ENCODE results near the gene CDO1.

CDO1 gene
- total RNA-seq: 0 to 0.04 (median 0) reads per million in 3 experiments

DNA sequence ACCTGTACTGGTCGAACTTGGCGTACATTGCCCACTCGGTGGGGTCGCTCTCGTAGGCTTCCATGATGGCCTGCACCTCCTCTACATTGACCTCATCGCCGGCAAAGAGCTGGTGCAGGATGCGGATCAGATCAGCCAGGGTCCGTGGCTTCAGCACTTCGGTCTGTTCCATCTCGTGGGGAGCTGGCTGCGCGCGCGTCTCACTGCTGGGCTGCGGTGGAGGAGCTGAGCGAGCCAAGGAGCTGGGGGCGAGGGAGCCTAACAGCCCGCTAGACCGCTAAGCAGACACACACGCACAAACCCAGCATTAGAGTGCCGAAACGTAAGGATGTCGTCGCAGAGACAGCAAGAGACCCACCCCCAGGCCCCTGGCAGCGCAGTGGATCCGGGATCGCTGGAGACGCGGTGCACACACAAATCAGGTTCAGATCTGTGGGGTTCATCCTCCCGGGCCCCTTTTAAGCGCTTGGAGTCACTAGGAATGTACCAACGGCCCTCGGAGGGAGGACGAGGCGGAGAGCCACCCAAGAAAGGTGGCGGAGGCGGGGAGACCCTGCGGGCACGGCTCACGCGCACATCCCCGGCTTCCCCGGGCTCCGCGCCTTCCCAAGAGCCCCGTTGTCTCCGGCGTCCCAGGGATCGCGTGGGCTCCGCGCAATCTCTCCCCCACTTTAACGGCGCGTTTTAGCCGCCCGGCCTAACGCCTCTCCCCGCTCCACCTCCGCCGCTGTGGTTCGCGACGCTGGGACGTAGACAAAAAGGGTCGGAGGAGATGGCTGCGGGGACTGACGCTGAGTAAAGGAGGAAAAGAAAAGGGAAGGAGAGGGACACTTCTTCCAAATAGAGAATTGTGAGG, at the start of gene CDO1:
CDO1 (minus strand) TSS at position 434 of the 856 bp plus-strand sequence; CDS start at position 172, 262 bp downstream.
- peak; percentile 1 for DNase-seq

DNA sequence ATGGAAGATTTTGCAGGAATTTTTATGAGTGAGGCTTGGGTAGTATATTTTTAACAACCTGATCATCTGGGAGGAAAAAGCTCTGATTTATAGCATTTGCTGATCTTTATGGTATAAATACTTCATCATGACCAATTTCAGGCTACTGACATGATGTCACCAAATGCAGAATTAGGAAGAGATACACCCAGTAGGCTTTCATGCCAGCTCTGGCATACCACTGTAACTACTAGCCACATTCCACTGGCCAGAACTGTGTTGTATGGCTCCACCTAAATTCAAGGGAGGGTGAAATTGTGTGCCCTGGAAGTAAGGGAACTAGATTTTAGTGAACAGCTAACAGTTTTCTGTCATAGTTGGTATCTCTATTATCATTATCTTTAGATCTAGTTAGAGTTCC, 42.9 kb upstream of the CDO1 start:
- DNase-seq: no peak

DNA sequence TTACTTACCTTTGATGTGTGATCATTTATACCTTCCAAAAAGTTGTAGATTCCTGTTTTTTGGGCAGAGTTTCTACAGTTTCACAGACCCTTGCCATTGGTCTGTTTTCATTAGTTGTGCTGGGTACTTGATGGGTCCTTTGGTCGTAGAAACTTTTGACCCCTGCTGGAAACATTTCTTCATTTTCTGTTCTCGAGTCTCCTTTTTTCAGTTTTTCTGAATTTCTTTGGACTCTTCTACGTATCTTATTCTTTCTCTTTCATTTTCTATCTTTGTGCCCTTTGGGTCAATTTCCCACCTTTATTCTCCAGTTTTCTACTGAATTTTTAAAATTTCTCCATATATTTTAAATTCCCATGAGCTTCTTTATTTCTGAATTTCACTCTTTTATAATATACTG, 41.9 kb upstream of the CDO1 start:
- no peak for DNase-seq

DNA sequence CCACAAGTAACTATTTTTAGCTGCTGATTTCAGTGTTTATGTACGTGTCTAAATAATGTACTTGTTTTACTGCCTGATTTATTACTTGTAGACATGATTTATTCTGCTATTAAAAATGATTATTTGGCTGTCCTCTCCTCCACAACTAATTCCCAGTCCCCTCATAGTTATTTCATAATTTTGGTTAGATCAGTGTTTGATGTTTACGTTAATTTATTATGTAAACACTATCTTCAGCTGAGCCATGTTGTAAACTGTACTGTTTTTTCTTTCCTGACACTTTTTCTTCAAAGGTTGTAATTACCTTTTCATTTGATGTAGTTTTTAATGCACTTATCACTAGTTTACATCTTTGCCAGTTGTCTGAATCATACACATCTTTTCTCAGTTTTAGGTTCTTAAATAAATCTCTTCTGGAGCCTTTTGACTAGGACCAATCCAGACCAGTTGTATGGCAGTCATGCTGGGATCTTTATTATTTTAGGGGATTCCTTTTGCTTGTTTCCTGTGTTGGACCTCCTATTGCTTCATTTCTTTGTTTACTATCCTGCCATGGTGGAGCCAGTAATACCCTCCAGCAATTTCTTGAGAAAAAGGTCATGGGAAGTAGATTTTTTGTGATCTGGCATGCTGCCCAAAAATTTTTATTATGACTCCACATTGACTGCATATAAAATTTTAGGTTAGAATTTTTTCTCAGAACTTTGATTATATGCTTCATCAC, 41.3 kb upstream of the CDO1 start:
- DNase-seq: no peak

DNA sequence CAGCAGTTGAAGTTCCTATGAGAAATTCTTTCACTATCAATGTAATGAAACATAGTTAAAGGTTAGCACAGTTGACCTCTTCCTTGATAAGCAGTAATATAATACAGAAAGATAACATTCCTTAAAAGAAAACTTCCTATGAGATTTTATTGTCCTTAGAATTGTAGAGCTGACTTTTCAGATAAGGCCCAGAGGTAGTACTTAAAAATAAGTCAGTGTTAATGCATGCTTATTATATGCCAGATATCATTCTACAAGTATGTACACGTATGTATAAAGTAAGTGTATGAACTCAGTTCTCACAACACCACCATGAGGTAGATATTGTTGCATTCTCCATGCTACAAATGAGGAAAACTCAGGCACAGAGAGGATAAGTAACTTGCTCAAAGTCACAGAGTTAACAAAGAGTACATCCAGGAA, 40.6 kb upstream of the CDO1 start:
- no peak for DNase-seq

DNA sequence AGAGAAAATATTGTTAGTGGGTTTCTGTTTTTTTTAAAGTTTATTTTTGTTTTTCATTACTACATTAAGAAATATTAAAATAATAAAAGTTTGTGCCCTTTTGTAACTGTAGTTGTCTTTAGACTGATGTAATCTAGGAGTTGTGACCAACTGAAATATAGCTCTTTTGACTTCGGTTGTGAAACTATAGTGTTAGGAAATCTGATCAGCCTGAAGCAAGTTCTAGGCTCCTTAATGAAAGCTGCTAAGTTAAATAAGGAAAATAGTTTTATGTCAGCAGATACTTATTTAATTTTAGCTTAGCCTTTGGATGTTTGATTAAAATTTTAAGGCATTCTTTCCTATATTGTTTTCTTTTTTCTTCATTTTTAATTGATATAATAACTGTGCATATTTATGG, 39.5 kb upstream of the CDO1 start:
- DNase-seq: no peak

DNA sequence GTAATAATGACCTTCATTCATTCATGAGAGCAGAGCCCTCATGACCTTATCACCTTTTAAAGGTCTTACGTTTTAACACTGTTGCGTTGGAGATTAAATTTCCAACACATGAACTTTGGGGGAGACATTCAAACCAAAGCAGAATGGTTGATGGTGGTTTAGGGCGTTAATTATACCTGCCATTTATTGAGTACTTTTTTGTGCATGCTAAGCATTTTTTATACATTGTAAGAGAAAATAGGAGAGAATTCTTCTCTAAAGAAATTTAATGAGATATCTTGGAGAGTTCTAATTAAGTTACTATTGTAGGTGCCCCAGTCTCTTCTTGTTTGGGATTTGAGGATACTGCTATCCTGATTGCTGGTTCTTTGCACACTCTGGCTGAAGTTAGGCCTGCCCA, 37.7 kb upstream of the CDO1 start:
- DNase-seq: no peak

DNA sequence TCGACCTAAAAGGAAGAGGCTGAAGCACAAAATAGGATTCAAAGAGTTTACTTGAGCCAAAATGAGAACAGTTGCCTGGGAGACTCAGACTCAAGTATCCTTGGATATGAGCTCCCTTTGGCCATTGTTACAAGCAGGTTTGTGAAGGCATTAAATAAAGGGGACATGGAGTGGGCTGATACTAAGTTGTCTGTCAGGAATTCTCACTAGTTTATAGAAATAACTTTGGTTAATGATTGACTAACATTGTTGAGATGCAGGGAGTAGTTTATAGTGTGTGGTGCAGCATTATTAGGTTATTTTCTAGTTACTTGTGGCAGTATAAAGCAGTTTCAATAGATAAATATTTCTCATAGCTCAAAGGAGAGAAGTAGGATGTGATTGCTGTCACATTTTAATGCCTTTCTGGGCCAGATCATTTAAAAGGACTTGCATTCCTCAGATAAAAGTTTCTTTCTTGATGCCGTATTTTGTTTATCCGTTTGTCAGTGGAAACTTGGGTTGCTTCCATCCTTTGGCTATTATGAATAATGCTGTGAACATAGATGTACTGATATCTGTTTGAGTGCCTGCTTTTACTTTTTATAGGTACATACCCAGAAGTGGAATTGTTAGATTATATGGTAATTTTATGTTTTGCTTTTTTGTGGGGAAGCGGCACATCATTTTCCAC, 34.4 kb upstream of the CDO1 start:
- no peak for DNase-seq

DNA sequence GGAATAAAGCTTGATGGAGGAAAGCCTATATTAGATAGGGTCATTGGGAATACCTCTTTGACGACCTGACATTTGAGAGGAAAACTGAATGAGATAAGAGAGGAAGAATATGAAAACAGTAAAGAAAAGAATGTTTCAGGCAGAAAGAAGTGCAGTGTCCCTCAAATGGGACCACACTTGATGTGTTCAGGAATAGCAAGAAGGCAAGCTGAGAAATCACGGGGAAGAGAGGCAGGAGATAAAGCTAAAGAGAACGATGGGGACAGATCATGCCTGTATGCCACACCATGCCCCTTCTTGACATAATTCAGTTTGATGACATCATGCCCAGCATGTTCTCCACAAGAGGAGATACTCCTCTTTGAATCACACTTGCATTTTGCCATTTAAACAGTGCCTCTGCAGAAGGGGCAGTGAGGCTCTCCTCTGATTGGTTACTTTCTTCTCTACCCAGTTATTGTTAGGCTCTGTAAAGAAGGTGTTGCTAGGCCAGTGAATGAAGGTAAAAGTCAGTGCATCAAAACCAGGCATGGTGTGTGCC, 32.9 kb upstream of the CDO1 start:
- DNase-seq: no peak

DNA sequence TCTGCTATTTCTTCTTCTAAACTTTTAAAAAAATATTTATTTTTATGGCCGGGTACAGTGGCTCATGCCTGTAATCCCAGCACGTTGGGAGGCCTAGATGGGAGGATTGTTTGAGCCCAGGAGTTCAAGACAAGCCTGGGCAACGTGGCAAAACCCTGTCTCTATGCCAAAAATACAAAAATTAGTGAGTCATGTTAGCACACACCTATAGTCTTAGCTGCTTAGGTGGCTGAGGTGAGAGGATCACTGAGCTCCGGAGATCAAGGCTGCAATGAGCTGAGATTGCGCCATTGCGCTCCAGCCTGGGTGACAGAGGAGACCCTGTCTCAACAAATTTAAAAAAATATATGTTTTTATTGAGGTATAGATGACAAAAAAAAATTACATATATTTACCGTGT, 30.8 kb upstream of the CDO1 start:
- DNase-seq: no peak

DNA sequence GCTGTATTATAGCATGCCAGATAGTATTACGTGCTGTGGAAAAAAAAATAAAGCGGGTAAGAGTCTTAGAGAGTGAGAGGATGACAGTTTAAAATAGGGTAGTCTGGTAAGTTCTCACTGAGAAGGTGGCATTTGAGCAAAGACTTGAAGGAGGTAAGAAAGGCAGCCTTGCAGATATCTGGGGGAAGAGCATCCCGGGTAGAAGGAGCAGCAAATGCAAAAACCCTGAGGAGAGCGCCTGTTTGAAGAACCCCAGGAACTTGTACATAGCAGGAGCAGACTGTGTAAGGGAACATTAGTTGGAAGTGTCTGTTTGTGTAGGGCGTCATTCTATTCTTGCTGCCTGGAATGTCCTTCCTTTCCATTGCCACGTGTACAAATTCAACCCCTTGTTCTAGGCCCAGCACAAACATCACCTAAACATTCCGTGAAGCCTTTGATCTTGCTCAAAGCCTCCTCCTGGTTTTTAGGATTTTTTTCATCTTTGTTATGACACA, 27.9 kb upstream of the CDO1 start:
- DNase-seq: no peak

DNA sequence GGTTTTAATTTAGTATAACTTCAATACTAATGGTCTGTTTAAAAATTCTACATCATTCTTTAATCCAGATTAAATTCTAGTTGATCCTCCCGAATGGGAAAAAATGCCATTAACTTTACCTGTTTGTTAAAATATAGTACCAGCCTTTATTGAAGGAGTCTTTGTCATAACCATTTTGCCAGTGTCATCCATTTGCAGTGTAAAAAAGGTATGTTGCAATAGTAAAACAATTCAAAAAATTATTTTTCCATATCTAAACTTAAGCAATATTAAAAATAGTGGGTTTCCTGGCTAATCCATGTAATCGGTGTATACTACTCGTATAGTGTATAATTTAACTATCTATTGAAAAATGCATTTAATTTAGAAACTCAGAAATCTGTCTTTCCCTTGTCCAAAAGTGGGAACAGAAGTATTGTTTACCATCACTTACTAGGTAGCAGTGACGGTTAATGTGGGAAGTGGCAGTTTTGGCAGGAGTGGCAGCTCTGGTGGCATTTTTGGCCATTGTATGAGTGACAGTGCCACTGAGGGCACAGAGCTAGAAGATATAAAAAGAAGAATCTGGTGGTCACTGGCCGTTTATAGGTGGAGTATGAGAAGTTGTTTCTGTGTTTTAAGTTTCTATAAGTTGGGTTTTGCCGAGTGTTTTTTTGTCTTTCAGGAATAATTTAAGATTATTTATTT, 27.1 kb upstream of the CDO1 start:
- DNase-seq: no peak

DNA sequence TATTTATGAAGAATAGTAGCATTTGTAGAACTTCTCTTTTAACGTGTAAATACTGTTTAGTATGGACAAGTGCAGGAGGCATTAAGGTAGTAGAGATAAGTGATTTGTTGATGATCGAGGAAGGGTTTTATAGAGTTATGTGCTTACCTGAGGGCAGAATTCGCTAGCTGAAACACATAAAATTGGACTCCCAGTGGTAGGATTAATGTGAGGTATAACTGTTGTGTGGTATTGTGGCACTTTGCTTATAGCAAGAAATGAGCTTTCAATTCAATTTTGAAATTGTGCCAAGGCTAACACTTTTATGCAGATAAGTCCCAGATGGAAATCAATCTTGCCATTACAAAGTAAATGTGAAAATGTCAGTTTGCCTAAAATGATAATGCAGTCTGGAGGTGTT, 26.5 kb upstream of the CDO1 start:
- no peak for DNase-seq

DNA sequence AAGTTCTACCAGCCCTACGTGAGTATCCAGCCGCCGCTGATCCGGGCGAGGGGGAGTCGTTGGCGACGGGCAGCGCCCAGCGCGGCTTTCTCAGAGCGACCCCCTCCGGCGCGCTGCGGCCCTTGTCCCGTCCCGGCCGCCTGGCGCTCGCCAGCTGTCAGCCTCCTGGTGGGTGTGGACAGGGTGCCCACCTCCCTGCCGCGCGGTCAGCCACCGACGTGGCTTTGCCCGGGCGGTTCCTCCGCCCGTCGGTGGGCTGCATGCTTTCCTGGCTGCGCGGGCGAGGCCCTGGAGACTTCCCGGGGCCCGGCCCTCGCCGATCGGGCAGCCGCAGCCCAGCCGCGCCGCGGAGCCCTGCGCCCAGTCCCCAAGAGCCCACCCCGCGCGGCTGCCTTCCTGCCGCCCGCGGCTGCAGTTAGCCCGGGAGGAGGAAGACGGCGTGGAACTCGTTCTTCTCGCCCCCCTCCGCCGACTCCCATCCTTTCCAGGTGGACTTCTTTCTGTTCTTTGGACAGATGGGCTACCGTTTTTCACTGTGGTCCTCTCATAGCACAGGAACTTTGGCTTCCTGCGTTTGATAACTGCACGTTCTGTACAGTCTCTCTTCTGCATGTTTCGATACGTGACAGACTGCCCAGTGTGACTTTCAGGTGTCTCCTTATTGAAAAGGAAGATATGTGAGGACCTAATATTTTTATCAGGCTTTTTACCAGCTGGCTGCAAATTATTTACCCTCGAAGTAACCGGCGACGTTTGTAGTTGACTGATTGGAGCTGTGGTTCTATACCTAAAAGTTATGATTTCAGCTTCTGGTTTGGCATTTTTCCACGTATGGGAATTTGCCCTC, 25.9 kb upstream of the CDO1 start:
- DNase-seq: peak; percentile 21

DNA sequence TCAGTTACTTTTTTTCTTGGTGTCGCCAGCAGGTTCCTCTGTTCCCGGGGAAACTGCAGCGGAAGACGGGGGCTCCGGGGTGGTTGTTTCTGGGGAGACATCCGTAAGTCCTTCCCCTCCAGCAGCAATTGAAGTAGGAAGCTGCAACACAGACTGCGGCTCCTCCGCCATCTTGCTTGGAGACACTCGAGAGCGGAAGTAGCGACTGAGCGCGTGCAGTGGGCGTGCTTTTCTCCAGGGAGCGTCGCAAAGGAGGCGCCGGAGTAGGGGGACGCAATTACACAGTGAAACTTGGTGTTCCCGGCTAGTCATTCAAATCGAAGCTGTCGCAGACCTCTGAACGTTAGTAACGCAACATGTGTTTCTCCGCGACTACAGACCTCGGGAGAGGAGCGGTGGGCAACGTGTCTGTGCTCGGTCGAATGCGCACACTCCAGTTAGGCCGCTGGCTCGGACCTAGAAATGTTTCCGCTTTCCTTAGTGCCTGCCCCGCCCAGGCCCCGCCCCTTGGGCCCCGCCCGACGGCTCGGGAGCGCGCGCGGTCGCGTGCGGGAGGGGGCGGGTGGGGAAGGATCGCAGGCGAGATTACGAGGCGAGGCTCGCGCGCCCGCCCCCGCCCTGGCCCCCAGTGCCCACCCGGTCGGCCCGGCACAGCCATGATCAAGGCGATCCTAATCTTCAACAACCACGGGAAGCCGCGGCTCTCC, 25.1 kb upstream of the CDO1 start, which contains the start of the genes AP3S1 and ATG12:
AP3S1 (plus strand) TSS at position 554 of the 707 bp plus-strand sequence; CDS start at position 657, 103 bp downstream.
ATG12 (minus strand) TSS at position 184 of the 707 bp plus-strand sequence; CDS start at position 171, 13 bp downstream.
- DNase-seq: peak; percentile 92

DNA sequence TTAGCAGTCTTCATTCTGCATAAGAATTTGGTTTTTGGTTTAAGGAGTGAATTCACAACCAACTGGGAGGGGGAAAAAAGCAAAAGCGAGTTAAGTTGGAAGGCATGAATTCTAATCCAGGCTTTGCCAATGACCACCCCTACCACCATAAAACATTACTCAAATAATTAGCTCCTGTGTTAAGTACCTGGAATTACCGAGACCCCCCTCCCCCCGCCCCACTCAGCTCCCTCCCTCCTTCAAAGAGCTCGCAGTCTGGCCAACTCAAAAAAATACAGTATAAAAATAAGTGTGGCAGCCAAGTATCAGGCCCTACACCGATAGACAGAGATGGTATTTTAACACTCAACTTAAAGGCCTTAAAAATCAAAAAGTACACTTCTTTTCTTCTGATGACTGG, 24.4 kb upstream of the CDO1 start:
- no peak for DNase-seq

DNA sequence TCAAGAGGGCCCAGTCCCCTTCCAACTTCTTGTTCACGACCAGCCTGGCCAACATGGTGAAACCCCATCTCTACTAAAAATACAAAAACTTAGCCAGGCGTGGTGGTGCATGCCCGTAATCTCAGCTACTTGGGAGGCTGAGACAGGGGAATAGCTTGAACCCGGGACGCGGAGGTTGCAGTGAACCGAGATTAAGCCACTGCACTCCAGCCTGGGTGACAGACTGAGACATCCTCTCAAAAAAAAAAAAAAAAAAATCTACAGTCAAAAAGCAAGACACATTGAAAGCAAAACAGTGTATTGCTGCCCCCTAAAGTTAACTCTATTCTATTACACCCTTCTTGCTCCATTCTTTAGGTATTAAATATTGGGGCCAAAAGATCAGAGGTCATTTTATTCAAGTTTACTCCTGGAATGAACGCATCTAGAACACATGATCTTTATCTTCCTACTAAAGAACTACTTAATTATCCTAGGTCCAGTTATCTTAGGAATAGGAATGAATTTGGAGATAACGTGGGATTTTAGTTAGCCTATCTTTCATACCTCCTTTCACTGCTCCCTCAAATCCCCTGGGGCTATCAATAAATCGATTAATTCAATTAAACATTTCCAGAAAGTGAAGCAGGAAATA, 22.5 kb upstream of the CDO1 start:
- DNase-seq: peak; percentile 65

DNA sequence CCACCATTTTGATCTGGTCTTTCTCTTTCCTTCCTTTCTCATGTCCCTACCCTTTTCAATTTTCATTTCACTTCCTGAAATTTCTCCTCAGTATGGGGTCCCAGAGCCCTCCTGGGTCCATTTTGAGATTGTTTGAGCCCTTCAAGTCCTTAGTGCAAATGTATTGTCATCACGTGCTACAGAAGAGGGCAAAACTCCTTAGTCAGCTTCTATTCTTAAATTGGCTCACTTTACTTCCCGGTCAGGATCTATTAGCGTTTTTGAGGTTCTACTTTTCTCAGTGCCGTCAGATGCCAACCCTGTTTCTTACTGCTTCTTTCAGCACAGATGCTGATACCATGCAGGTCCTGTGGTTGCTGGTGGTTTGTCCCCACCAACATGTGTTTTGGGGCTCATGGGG, 19.0 kb upstream of the CDO1 start:
- no peak for DNase-seq

DNA sequence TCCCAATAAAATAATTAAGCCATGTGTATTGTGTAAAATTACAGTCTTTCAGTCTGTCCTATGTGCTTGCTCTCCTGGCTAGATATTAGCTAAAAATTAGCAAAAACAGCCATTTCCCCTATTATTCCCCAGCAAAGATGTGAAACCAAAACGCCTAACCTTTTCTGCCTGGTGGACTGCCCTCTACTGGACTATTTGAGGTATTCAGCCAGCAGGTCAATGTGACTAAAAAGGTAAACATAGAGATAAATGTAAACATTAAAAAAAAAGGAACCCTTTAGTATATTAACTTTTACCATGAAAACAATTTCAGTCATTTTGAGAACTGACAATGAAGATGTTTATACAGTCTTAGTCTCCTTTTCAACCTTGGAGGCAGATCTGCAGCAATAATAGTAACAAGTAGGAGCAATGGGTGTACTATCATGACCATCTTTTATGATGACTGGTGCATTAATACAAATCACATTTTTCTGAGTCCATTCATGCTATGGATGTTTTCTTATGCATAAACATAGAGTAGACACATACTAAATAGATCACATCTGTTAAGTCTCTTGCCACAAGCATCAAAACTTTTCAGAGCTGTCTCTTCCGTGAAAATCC, 14.8 kb upstream of the CDO1 start:
- DNase-seq: peak; percentile 25

DNA sequence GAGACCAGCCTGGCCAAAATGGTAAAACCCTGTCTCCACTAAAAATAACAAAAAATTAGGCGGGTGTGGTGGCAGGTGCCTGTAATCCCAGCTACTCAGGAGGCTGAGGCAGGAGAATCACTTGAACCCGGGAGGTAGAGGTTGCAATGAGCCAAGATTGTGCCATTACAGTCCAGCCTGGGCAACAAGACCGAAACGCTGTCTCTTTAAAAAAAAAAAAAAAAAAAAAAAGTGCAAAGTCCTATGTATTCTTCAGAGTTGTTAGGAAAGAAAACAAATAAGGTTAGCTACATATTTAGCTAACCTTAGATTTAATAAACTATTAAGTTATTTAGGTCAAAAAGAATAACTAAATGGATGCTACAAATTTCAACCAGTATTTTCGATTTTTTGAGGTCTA, 13.5 kb upstream of the CDO1 start:
- DNase-seq: no peak
